Inflammatory macrophage treated with lipopolysaccharide for 4 hours (primary cell): ENCODE data around the gene TBCA.

Experiments used
- DNase-seq: peaks from one replicate; pipeline ENCODE4 v3.0.0-alpha.2; 2020

TBCA gene

GRCh38 chr5:77641397-77641943 lies 134.7 kb downstream of the TBCA start:
- DNase-seq: no peak
